NCI-H774 (cell line): Measurements from ENCODE around the gene KY.
A peak's percentile ranks its signal among the peaks of the same experiment; 100 is the strongest.

Source experiments
- DNase-seq: peaks from one replicate; lab custom pipeline; 2025; lab: John Stamatoyannopoulos, UW

KY gene, protein sequence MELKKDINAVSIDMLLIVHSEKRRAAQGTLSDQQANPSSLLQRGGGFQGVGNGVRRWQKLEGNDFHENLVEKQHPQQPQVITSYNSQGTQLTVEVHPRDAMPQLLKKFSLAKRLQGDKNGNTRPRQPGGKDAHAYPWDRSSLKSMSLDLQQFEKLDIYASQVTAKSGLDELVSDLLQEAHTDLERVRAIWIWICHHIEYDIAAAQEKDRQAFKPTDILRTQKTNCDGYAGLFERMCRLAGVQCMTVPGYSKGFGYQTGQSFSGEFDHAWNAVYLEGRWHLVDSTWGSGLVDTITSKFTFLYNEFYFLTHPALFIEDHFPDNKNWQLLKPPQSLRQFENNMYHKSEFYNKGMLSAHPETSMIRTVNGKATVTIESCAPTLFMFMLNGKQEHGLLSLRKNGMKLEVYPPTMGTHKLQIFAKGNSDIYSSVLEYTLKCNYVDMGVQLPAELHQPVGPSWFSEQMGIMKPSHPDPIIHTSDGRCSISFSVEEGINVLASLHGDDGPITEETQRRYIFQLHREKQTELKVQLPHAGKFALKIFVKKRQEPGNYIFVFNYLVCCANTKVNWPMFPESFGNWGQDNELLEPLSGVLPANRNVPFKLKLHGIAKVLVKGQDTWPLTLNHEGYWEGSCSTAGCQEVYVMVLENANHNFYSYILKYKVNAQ

DNA sequence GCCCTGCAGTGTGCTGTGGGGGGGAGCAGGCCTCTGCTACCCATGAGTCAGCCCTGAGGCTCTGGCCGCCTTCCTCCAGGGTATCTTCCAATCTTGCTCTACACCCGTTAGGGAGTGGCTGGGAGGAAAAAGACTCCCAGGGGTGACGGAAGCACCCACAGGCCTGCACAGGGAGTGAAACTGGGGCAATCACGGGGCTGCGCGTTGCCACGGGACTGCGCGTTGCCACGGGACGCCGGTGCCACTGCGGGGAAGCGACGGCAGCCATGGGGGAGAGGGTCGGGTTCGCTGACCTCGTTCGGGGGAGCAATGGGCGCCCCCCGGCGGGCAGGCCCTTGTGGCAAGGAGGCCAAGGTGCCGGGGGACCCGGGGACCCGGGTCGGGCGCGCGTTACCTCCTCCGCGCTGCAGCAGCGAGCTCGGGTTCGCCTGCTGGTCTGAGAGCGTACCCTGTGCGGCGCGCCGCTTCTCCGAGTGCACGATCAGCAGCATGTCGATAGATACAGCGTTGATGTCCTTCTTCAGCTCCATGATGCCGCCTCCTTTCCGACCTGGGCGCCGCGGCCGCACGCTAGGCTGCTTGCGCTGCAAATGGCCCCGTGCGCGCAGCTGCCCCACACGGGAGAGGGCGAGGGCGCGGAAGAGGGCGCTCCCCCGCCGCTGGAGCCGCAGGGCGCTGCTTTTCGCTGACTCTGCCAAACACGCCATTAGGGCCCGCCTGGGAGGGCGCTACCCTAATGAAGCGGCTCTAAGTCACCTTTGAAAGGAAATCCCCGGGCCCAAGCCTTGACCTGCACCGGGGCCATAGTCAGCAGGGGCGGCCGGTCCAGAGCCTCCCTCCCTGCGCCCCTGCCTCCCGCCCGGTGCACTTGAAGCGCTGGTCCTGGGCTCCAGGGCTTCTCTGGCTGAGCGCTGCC is at the start of gene KY:
KY (minus strand) TSS at position 592 of the 916 bp plus-strand sequence; CDS start at position 530, 62 bp downstream.
- peak; percentile 33 for DNase-seq

GRCh38 chr3:134699721-134700120 is 48.9 kb upstream of the KY start:
- no peak for DNase-seq

DNA sequence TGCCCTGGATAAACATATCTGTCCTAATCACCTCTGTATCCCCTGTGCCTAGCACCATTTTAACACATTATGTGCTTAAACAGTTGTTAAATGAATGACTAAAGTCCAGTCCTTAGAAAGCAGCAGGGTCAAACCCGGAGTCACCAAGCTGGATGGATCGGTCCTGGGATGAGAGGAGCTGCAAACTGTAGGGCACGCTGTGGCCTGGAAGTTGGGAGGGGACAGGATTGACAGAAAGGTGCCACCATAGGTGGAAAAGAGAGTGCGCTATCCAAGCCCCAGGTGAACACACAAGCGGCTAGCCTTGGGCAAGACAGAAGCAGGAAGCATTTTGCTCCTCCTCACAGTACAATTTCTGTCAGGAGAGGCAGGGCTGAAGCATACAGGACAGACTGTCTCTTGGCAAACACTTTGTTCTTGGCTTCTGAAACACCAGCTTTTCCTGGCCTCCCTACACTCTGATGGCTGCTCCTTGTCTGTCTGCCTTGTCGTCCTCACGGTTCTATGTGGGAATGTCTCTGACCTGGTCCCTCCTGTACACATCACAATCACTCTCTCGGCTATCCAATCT is 48.4 kb upstream of the KY start:
- DNase-seq, result no peak

DNA sequence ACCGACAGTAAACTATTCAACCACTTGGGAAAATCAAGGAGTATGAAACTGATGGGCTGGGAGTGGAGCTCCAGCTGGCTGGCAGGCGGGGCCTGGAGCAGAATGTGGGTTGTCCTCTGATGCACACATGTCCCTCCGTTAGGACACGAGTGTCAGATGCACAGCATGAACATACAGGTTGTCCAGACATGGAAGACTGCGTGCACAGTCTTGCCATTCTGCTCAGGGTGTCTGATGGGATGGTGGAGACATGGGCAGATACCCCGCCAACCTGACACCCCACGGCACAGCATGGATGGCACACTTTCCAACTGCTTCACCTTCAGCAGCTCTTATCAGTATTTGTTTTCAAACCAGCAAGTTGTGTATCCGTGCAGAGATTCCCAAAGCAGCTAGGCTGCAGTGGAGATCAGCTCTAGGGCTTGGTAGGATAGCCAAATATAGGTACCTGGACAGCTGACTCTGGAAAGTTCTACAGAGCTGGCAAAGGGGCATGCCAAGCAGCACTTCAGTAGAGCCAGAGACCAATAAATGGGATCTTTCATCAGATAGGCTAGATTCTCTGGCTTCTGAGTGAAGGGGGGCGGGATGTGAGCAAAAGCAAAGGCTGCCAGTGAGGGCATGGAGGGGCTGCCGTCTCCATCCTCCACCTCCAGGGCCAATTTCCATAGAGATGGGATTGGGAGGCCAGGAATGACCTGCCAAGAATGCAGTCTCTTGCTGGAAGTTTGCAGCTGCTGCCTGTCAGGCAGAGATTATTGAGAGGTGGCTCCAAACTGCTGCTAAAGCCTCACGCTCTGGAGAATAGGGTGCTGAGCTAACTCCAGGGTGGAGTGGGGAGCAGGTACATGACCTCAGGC is 47.2 kb upstream of the KY start:
- no peak for DNase-seq

DNA sequence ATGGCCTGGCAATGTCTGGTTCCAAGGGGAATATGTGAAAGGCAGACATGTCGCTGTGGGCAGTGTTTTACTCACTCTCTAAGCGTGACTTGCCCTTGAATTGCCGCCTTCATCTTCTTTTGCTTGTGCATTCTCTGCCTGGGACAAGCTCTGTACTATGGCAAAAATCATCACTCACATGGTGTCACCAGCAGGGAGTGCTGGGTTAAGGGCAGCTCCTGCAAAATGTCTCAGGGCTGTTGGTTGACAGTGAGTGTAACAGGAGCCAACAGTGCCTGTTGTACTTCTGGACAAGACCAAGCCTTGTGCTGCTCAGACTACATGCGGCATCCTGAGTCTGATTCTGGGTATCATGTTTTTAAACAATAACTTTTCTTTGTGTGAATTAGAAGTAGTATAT is 45.3 kb upstream of the KY start:
- DNase-seq, result no peak

DNA sequence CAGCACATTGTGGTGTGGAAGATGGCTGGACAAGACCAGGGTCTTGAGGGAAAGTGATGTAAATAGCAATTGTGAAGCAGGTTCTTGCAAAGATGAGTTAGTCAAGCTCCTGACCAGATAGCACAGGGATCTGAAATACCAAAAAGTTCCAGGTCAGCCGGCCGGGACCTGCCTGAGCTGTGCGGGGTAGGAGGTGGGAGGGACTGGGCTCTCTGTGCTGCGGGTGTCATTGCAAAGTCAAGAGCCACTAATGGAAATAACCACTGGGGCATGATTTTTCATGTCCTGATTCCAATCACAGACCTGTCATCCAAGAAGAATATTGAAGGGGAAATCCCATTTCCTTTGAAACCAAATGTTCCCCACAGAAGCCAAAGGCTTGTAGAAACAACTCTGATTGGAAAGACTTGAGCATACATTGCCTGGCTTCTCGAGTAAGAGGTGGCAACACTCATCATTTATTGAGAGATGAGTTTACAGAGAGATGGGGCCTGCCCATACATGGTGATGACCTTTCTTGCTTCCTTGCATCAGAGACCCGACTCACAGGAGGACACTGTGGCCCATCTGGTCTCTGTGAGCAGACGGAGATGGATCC is 44.2 kb upstream of the KY start:
- no peak for DNase-seq

- DNase-seq, result no peak
Observed at GRCh38 chr3:134694466-134694865, 43.6 kb upstream of the KY start.

DNA sequence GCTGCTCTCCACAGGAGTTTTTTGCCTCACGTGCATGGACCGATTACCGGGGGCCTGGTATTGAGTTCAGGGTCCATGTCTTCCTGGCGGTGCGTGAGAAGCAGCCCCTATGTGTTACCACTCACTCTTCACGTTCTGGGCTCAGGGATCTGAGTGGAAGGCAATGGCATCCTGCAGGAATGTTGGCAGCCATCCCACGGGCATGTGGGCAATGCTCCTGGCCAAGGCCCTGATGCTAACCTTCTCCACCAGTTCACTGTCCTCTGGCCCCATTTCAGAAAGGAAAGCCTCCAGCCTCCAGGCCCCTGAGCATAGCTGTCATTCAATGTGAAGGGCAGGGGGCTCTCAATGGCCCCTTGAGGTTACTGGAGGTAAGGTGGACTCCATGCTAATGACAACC is 43.0 kb upstream of the KY start:
- DNase-seq, result no peak

- DNase-seq, result no peak
Observed at GRCh38 chr3:134693226-134693625, 42.4 kb upstream of the KY start.

- no peak for DNase-seq
Observed at GRCh38 chr3:134690226-134690625, 39.4 kb upstream of the KY start.

GRCh38 chr3:134687642-134688041 is 36.8 kb upstream of the KY start:
- DNase-seq, result no peak

DNA sequence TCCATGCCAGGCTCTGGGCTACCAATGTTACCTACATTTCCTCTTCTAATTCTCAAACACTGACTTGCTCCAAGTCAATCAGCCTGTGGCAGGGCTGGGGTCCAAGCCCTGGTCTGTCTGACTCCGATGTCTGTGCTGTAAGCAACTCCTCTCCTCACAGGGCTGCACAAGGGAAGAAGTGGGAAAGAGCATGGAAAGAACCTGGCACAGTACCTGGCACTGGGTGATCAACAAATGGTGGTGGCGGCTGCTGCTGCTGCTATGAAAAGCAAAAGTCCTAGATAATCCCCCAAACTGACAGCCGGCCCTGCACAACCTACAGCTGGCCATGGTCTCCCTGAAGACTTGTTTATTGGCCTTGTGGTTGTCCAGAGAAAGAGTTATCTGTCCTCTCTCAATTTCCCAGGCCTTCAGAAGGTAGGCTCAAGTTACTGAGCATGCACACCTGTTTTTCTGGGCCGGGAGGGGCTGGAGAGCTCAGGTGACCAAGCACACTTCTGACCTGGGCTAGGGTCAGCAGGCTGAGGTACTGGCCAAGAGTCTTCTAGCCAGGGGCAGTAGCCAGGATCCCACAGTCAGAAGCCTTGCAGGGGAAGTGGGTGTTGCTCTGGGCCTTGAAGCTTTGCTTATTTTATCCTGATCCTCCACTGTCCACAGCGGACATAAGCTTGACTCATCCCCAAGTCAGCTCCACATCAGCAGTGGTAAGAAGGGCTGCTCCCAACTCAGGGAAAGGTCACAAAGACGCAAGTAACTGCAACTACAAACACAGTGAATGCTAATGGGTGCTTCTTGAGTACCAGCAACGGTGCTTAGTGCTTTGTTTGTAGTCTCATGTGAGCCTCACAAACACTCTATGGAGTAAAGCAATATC is 35.3 kb upstream of the KY start:
- DNase-seq, result no peak

DNA sequence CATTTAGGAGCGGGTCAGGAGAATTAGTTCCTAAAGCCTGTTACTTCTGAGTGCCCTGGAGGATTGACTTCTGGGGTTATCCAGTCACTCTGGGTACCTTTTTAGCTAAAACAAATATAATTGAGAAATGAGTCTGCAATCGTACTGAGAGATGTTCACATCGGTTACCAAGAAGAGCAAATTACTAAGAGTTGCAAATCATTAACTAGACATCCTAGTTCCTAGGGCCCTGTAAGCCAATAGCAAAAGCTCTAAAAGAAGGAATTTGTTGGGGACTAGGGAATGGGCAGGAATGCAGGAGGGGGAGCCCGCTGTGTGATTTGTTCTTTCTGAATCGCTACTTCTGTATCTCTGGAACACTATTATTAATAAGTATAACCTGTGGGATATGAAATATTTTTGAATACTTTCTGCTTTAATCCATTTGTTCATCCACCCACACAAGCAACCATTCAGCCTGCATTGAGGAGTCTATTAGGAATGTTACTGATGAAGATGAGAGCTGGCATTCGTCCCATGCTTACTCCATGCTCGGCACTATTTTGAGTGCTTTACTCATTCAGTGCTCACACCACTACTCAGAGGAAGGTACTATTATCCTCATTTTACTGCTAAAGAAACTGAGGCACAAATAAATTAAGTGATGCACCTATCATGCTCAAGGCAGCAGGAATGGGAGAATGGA is 31.5 kb upstream of the KY start:
- DNase-seq, result no peak

- DNase-seq, result no peak
Observed at GRCh38 chr3:134681522-134681900, 30.7 kb upstream of the KY start.

GRCh38 chr3:134680796-134681521 is 30.1 kb upstream of the KY start:
- DNase-seq, result no peak

GRCh38 chr3:134677987-134678308 is 27.1 kb upstream of the KY start:
- no peak for DNase-seq

DNA sequence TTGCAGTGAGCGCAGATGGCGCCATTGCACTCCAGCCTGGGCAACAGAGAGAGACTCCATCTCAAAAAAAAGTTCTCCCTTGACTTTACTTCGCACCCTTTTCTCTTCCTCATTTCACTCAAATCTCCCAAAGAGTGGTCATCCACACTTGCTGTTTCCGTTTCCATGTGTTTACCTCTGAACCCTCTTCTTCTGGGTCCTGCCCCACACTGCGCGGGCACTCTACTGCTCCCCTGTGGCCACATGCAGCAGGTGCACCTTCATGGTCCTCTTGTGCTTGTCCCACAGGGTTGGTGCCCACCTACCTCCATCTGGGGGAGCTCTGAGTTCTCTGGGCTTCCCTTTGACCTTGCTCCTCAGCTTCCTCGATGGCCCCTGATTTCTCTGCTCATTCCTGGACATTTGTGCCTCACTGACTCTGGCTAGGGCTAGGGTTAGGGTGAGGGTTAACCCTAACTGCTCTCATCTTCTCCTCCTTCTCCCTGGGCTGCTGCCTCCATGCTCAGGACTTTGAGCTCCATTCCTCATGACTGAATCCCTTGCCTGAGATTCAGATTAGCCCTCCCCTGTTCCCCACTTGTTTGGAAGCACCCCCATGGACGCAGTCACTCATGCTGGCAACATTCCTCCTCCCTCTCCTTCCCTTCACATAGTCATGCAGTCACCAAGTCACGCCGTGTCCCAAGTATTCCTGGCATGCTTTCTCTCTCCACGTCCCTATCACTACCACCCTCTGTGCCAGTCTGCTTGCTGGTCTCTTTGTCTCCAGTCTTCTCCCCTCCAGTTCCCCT is 26.6 kb upstream of the KY start:
- no peak for DNase-seq

DNA sequence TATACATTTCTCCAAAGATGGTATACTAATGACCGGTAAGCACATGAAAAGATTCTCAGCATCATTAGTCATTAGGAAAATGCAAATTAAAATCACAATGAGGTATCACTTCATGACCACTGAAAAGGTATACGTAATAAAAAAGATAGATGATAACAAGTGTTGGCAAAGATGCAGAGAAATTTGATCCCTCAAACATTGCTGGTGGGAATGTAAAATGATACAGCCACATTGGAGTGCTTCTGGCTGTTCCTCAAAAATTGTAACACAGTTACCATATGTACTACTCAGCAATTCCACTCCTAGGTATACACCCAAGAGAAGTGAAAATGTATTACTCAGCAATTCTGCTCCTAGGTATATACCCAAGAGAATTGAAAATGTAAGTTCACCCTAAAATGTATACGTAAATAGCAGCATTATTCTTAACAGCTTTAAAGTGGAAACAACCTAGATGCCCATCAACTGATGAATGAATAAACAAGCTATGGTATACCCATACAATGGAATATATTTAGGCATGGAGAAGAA is 25.0 kb upstream of the KY start:
- DNase-seq, result no peak
